Mucosa of gallbladder (tissue), 1 donor: ENCODE results near the gene ANO5. TPM values are rescaled to one million over a fixed set of nuclear protein-coding genes. Genes with fewer than 3 reads are reported as not detected.

ENCODE experiments used
- total RNA-seq: library from RNA; stranded (reverse); gene quantifications from one replicate; pipeline ENCODE4 v1.2.1, GENCODE V29; 2021
- donor health status: DM: no; HTN: no; CAD: no.

Gene ANO5
- total RNA-seq, 1 donor from 2014 or later: 10.4 TPM

Other genes starting within 250 kb of the ANO5 start
- not detected for gene SLC17A6, start 145.3 kb downstream of the ANO5 start, total RNA-seq